ENCODE results near the gene ZNF77. TPM values are rescaled to one million over a fixed set of nuclear protein-coding genes. Genes with fewer than 3 reads are reported as not detected.

ZNF77 gene
- total and polyA plus RNA-seq, 12 donors: 1.0 to 2.9 (median 2.3) TPM

- intact Hi-C loops (cut with DNase I): loop anchor here in 6 of 10 donors (2.0 to 10.0 kb wide), 5 partner anchors 142 to 200 kb away; no protein-coding TSS in a partner anchor
- Histone ChIP-seq H3K4me3 (no peak overlapping the region), H3K4me1 (peaks cover under 1 to 10% (median 5%) of the 10 kb centered on the region in 9 donors), H3K27me3 (no peaks in the 10 kb centered on the region), H3K27ac (no peak overlapping the region), H3K36me3 (no peaks in the 10 kb centered on the region), H3K9me3 (no peaks in the 10 kb centered on the region)
- ATAC-seq (no peak), DNase-seq (no peak)
- 93 to 96% methylated on average over 5 of the region's 5 CpGs for WGBS, 2 donors
- TF ChIP-seq, protein P1, sequence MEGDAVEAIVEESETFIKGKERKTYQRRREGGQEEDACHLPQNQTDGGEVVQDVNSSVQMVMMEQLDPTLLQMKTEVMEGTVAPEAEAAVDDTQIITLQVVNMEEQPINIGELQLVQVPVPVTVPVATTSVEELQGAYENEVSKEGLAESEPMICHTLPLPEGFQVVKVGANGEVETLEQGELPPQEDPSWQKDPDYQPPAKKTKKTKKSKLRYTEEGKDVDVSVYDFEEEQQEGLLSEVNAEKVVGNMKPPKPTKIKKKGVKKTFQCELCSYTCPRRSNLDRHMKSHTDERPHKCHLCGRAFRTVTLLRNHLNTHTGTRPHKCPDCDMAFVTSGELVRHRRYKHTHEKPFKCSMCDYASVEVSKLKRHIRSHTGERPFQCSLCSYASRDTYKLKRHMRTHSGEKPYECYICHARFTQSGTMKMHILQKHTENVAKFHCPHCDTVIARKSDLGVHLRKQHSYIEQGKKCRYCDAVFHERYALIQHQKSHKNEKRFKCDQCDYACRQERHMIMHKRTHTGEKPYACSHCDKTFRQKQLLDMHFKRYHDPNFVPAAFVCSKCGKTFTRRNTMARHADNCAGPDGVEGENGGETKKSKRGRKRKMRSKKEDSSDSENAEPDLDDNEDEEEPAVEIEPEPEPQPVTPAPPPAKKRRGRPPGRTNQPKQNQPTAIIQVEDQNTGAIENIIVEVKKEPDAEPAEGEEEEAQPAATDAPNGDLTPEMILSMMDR (IDR thresholded peaks at IDR 0.05): no peak
These were observed 18.4 kb upstream of the ZNF77 start for GRCh38 chr19:2963122-2963521.

- H3K27ac ChIP-seq: no peak overlapping the region
- peaks cover 0 to 8% (median 3%) of the 10 kb centered on the region in 9 donors for H3K4me1 ChIP-seq
- WGBS, 2 donors: 34 to 37% methylated on average over 17 of the region's 17 CpGs
- TF ChIP-seq, protein P1 (IDR thresholded peaks at IDR 0.05): peak; percentile 60 to 87 (median 79)
- no peaks in the 10 kb centered on the region for H3K27me3 ChIP-seq
- no peaks in the 10 kb centered on the region for H3K9me3 ChIP-seq
- peak; percentile 65 to 93 (median 81) for ATAC-seq
- H3K36me3 ChIP-seq: no peaks in the 10 kb centered on the region
- DNase-seq: peak in 1 of 2 donors; percentile 65
- intact Hi-C loops (cut with DNase I): loop anchor here in 7 of 10 donors (1.0 to 10.0 kb wide), 6 partner anchors 143 to 201 kb away; no protein-coding TSS in a partner anchor
- peak overlapping the region in 2 of 10 donors; percentile 27 to 34 for H3K4me3 ChIP-seq
These were observed 17.4 kb upstream of the ZNF77 start for GRCh38 chr19:2962018-2962670.

- no peaks in the 10 kb centered on the region for H3K9me3 ChIP-seq
- DNase-seq: no peak
- intact Hi-C loops (cut with DNase I): loop anchor here in 5 of 10 donors (5.0 to 10.0 kb wide), 4 partner anchors 145 to 202 kb away; no protein-coding TSS in a partner anchor
- H3K27ac ChIP-seq: no peak overlapping the region
- H3K4me3 ChIP-seq: no peak overlapping the region
- 85 to 87% methylated on average over 12 of the region's 12 CpGs for WGBS, 2 donors
- TF ChIP-seq, protein P1 (IDR thresholded peaks at IDR 0.05): no peak
- no peaks in the 10 kb centered on the region for H3K36me3 ChIP-seq
- peaks cover 0 to 8% (median 3%) of the 10 kb centered on the region in 9 donors for H3K4me1 ChIP-seq
- no peaks in the 10 kb centered on the region for H3K27me3 ChIP-seq
- no peak for ATAC-seq
These were observed 15.3 kb upstream of the ZNF77 start for GRCh38 chr19:2960120-2960519.

- Histone ChIP-seq H3K27me3 (no peaks in the 10 kb centered on the region), H3K4me1 (peaks cover 0 to 5% (median under 1%) of the 10 kb centered on the region in 9 donors), H3K27ac (no peak overlapping the region), H3K9me3 (no peaks in the 10 kb centered on the region), H3K36me3 (no peaks in the 10 kb centered on the region), H3K4me3 (no peak overlapping the region)
- intact Hi-C loops (cut with DNase I): loop anchor here in 5 of 10 donors (5.0 to 10.0 kb wide), 4 partner anchors 118 to 205 kb away; no protein-coding TSS in a partner anchor
- TF ChIP-seq, protein P1 (IDR thresholded peaks at IDR 0.05): no peak
- WGBS, 2 donors: 93 to 94% methylated on average over 5 of the region's 5 CpGs
- DNase-seq: no peak
- ATAC-seq: no peak
These were observed 12.4 kb upstream of the ZNF77 start for GRCh38 chr19:2957160-2957559.

All from heart right ventricle (tissue), 16 donors.